Measurements from ENCODE around the gene ANKS1A.

DNA sequence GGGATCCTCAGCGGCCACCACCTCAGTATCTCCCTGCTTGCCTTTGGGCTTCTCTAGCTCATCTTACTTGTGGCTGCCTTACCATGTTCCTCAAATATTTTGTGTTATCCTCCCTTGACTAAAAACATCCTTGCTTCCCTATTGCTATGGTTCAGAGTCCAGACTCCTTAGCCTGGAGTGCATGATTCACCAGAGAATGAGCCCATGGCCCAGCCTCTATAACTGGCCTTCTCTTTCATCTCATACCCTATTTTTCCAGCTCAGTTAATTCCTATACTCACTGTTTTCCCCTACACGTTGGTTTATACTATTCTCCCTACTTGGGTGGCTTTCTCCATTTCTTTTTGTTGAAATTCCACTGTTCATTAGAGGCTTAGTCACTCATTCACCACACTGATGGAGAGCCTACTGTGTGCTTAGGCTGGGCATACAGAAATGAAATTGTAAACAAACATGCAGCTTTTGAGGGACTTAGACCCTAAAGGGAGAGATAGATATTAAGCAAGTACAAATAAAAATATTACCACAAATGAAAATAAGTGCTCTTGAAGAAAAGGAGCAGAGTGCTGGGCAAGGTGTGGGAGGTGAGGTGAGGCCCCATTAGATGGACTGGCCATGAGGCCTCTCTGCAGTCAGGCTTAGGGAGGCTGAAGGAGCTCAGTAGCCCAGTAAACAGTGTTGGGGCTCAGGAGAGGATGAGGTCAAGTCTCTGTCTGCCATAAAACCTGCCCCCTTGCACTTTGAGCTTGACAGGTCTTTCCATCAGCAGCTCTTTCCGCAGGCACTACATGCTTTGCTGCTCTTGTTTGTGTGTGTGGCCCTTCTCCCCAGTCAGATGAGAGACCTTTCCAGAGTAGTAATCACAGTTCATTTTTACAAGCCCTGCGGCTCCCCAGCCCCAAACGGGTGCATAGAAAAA is 142.8 kb downstream of the ANKS1A start:
- TF ChIP-seq, protein P1, sequence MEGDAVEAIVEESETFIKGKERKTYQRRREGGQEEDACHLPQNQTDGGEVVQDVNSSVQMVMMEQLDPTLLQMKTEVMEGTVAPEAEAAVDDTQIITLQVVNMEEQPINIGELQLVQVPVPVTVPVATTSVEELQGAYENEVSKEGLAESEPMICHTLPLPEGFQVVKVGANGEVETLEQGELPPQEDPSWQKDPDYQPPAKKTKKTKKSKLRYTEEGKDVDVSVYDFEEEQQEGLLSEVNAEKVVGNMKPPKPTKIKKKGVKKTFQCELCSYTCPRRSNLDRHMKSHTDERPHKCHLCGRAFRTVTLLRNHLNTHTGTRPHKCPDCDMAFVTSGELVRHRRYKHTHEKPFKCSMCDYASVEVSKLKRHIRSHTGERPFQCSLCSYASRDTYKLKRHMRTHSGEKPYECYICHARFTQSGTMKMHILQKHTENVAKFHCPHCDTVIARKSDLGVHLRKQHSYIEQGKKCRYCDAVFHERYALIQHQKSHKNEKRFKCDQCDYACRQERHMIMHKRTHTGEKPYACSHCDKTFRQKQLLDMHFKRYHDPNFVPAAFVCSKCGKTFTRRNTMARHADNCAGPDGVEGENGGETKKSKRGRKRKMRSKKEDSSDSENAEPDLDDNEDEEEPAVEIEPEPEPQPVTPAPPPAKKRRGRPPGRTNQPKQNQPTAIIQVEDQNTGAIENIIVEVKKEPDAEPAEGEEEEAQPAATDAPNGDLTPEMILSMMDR (IDR thresholded peaks at IDR 0.05; ENCODE audit: low read length), result no peak
- TF ChIP-seq EZH2 (optimal IDR thresholded peaks at IDR 0.05; ENCODE audit: low read depth, low read length), result no peak

Data from MM.1S (cell line).